ENCODE measurements around the gene PHLPP1. TPM values are rescaled to one million over a fixed set of nuclear protein-coding genes. Genes with fewer than 3 reads are reported as not detected.

The PHLPP1 gene
- total and polyA plus RNA-seq, 9 of the 15 experiments (the other 6 are each of a cell fraction or from before 2014, with no cell fraction given): 0.56 to 9.0 (median 4.5) TPM

GRCh38 chr18:62974928-62975675 is 259.8 kb downstream of the PHLPP1 start:
- DNase-seq (ENCODE audit: extremely low read depth in 1 of 4, low spot score in 3 of 4): no peak
- 77% methylated on average over 3 of the region's 7 CpGs for WGBS (ENCODE audit: insufficient coverage, low coverage, missing lambda C conversion rate)
- BruUV-seq (replicated peaks): no TSS peak
- Histone ChIP-seq H4K20me1 (replicated peaks; ENCODE audit: control insufficient read depth, insufficient read depth, low read length) (no peaks in the 10 kb centered on the region), H3K4me1 (replicated peaks in 1 of 2; ENCODE audit: control insufficient read depth in 2 of 2, insufficient read depth in 2 of 2, low read length in 2 of 2) (no peaks in the 10 kb centered on the region), H3K36me3 (ENCODE audit: control insufficient read depth, insufficient read depth, low read length) (peaks cover 12% of the 10 kb centered on the region; the same call in 2 of the 3 replicates), H3K27ac (ENCODE audit: extremely low read depth, low read depth, low read length) (no peak overlapping the region), H3K9ac (ENCODE audit: insufficient read depth in 1 of 2, low read depth in 2 of 2, low read length in 2 of 2) (no peak overlapping the region), H3K9me3 (replicated peaks; ENCODE audit: control insufficient read depth, insufficient read depth, low read depth, low read length) (no peaks in the 10 kb centered on the region), H3K79me2 (ENCODE audit: control insufficient read depth, insufficient read depth, low read length) (no peaks in the 10 kb centered on the region), H3K27me3 (ENCODE audit: control insufficient read depth in 2 of 2, insufficient read depth in 2 of 2, low read length in 2 of 2) (no peaks in the 10 kb centered on the region), H2AFZ (ENCODE audit: low read depth, low read length) (no peak overlapping the region), H3K9me1 (ENCODE audit: control insufficient read depth, insufficient read depth, low read length) (no peaks in the 10 kb centered on the region), H3K4me2 (ENCODE audit: insufficient read depth, low read length) (no peak overlapping the region), H3K4me3 (no peak overlapping the region)
- POLR2A ChIA-PET: no interaction called here
- intact Hi-C loops (cut with micrococcal nuclease) (no loop called here), in situ Hi-C loops (cut with MboI) (loop anchor here (25.0 kb wide), 1 partner anchor 788 kb away; the partner anchor contains the start of genes PIGN and RELCH)
- CTCF ChIA-PET (ENCODE audit: low intra/inter-chr PET ratio): no interaction called here
- TF ChIP-seq CHD4 (IDR thresholded peaks at IDR 0.05; ENCODE audit: insufficient read depth, insufficient replicate concordance, low read depth, low read length, poor library complexity, severe bottlenecking) (no peak), SREBF2 (CRISPR knock-in tag; IDR thresholded peaks at IDR 0.05) (no peak), MBD2 (IDR thresholded peaks at IDR 0.05; ENCODE audit: borderline replicate concordance, low read depth) (no peak), NR1H2 (CRISPR knock-in tag; IDR thresholded peaks at IDR 0.05) (no peak), TCF7L2 (IDR thresholded peaks at IDR 0.05; ENCODE audit: low read depth, low read length) (no peak), TRIM24 (IDR thresholded peaks at IDR 0.05) (no peak), ARID3B (CRISPR knock-in tag; IDR thresholded peaks at IDR 0.05; ENCODE audit: borderline replicate concordance) (no peak), ZNF23 (CRISPR knock-in tag; IDR thresholded peaks at IDR 0.05) (no peak), DNMT1 (IDR thresholded peaks at IDR 0.05) (no peak)
- TF ChIP-seq, protein P1, sequence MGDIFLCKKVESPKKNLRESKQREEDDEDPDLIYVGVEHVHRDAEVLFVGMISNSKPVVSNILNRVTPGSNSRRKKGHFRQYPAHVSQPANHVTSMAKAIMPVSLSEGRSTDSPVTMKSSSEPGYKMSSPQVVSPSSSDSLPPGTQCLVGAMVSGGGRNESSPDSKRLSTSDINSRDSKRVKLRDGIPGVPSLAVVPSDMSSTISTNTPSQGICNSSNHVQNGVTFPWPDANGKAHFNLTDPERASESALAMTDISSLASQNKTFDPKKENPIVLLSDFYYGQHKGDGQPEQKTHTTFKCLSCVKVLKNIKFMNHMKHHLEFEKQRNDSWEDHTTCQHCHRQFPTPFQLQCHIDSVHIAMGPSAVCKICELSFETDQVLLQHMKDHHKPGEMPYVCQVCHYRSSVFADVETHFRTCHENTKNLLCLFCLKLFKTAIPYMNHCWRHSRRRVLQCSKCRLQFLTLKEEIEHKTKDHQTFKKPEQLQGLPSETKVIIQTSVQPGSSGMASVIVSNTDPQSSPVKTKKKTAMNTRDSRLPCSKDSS (IDR thresholded peaks at IDR 0.05; ENCODE audit: low read depth, partially characterized antibody): no peak
- TF ChIP-seq, protein P2, sequence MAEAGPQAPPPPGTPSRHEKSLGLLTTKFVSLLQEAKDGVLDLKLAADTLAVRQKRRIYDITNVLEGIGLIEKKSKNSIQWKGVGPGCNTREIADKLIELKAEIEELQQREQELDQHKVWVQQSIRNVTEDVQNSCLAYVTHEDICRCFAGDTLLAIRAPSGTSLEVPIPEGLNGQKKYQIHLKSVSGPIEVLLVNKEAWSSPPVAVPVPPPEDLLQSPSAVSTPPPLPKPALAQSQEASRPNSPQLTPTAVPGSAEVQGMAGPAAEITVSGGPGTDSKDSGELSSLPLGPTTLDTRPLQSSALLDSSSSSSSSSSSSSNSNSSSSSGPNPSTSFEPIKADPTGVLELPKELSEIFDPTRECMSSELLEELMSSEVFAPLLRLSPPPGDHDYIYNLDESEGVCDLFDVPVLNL (CRISPR knock-in tag; IDR thresholded peaks at IDR 0.05; ENCODE audit: low read depth): no peak
- TF ChIP-seq, protein P3, sequence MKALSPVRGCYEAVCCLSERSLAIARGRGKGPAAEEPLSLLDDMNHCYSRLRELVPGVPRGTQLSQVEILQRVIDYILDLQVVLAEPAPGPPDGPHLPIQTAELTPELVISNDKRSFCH (CRISPR knock-in tag; IDR thresholded peaks at IDR 0.05): no peak
- TF ChIP-seq, protein P3 (tag; IDR thresholded peaks at IDR 0.05): no peak
- TF ChIP-seq, protein P4, sequence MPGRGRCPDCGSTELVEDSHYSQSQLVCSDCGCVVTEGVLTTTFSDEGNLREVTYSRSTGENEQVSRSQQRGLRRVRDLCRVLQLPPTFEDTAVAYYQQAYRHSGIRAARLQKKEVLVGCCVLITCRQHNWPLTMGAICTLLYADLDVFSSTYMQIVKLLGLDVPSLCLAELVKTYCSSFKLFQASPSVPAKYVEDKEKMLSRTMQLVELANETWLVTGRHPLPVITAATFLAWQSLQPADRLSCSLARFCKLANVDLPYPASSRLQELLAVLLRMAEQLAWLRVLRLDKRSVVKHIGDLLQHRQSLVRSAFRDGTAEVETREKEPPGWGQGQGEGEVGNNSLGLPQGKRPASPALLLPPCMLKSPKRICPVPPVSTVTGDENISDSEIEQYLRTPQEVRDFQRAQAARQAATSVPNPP (IDR thresholded peaks at IDR 0.05; ENCODE audit: borderline replicate concordance, insufficient read depth, insufficient read length): no peak
- ATAC-seq: no peak
- no peak for FAIRE-seq
